HG02588 (cell line): ENCODE results near the gene OGA.

ENCODE experiments used
- ATAC-seq: cut with Tn5 transposase; IDR thresholded peaks from one replicate; pipeline ENCODE4 v1.9.1; 2021; ENCODE audit warnings: mild to moderate bottlenecking, moderate library complexity; ENCODE audit not compliant: unreplicated experiment

The OGA gene

DNA sequence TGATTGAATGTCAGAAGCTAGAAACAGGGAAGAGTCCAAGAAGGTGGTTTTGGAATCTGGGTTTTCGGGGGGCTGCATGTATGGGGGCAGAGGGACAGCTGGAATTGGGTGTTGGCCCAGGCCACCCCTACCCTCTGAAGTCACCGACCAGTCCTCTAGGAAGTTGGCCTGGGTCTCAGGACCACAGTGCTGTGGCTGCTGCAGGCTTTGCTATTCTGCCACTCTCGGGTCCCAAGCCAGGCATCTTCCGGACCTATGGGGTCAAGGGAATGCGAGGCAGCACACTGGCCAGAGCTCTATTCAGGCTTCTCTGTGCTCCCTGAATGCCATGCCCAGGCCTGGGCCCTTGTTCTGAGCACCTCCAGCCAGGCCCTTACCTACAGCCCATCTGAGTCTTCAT is 55.5 kb downstream of the OGA start:
- no peak for ATAC-seq

DNA sequence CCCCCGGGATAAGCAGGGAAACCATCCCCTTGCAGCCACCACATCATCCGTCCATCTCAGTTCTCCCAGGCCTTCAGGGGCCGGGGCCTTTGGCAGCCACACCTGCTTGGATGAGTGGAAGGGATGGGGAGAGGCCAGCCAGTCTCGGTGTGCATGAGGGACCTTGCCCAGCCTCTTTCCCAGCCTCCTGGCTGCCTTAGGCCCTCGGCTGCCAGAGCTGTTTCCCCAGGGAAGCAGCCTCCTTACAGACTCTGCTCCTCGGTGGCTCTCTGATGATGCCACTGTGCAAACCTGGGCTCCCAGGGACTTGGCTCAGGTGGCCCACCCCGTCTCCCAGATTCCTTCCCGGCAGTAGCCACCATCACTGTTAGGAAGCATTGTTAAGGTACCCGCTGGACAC is 57.0 kb downstream of the OGA start:
- ATAC-seq = no peak

DNA sequence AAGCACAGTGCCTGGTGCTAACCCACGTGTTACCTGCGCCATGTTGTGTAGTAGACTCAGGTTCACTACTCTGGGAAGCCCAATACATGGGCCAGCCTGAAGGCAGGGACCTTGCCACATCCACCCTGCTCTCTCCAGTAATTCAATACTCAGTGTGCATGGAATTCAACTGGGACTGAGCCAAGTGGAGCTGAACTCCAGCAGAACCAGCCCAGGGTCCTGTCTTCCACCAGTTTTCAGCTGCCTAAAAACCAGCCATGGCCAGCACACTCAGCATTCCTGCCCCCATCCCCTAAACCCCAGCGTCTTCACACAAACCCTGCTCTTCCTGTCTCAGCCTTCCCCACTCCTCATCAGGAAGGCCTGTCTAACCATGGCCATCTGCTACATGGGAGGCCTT is 57.7 kb downstream of the OGA start:
- ATAC-seq = no peak

DNA sequence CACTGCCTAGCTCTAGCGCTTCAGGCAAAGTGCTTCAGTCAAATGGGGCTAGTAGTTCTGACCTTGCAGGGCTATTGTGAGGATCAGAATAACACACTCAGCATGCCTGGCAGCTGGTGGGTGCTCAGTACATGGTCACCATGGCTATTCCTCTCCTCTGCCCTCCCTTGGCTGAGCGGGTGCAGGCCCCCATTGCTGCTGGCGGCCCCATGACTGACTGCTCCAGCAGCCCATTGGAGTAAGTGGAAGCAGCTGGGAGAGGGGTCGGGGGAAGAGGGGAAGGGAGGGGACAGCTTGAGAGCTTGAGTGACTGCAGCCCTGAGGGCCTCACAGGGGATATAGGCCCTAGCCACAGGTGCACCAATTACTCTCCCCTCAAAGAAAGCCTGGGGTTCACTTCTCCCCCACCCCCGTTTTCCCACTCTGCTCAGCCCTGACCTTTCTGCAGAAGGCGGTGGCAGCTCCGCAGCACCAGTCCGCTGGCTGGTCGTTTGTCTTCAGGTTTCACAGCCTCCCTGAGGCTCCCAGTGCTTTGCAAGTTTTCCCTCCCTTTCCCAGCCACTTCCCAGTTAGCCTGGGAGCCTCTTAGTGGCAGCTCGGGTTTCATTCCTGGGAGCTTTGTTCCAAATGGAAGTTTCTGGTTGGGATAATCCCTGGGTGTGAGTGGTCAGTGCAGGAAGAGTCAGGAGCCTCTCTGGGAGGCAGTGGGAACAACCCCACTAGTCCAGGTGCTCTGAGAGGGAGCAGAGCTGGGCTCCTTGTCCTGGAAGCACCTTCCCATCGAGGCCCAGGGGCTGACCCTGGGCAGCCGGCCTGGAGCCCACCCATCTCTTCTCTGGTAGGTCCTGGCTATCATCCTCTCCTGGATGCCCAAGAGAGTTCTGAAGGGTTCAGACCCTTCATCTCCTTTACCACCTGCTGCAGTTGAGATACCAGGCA is 58.7 kb downstream of the OGA start:
- no peak for ATAC-seq

GRCh38 chr10:101758858-101759257 is 59.4 kb downstream of the OGA start:
- ATAC-seq = no peak

- ATAC-seq = no peak
Measured at GRCh38 chr10:101752241-101752640, 66.0 kb downstream of the OGA start.

GRCh38 chr10:101749047-101750016 is 68.9 kb downstream of the OGA start:
- ATAC-seq = no peak

- ATAC-seq = no peak
Measured at GRCh38 chr10:101748496-101748895, 69.7 kb downstream of the OGA start.

GRCh38 chr10:101745074-101745696 is 73.1 kb downstream of the OGA start:
- no peak for ATAC-seq

- ATAC-seq = no peak
Measured at GRCh38 chr10:101744267-101744666, 74.0 kb downstream of the OGA start.

- ATAC-seq = no peak
Measured at GRCh38 chr10:101741938-101742337, 76.3 kb downstream of the OGA start.

GRCh38 chr10:101736666-101737065 is 81.6 kb downstream of the OGA start:
- ATAC-seq = no peak
